Brain pericyte (primary cell): ENCODE measurements around the gene MEGF11.

ENCODE experiments used
- DNase-seq: peaks from one replicate; pipeline ENCODE4 v3.0.0-alpha.2; 2012; ENCODE audit warnings: low read depth, low spot score

MEGF11 gene

DNA sequence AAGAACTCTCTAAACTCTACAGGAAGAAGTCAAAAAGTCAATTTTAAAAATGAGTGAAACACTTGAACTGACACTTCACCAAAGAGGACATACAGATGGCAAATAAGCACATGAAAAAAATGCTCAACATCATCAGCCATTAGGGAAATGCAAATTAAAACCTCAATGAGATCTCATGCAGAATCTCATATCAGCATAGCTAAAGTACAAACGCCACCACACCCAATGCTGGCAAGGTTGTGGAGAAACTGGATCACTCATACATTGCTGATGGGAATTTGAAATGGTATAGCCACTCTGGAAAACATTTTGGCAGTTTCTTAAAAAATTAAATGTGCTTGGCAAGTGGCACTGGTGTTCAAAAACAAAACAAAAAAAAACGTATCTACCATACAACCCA is 34.2 kb downstream of the MEGF11 start:
- DNase-seq, result no peak

DNA sequence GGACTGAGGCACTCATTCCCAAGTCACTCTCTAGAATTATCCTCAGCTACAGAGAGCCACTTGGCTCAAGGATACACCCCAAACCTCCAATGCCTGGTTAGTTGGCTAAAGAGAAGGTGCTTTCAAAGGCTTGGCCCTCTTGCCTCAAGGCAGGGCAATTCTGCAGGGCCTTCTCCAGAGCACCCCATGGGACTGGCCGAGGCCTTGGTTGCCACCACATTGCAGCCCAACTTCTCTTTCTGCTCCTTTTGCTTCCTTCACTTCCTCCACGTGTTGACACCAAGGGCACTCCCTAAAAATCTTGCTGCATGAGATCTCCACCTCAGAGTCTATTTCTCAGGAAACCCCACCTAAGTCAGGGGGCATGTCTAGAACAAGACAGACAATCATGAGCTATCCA is 36.7 kb downstream of the MEGF11 start:
- DNase-seq, result no peak

DNA sequence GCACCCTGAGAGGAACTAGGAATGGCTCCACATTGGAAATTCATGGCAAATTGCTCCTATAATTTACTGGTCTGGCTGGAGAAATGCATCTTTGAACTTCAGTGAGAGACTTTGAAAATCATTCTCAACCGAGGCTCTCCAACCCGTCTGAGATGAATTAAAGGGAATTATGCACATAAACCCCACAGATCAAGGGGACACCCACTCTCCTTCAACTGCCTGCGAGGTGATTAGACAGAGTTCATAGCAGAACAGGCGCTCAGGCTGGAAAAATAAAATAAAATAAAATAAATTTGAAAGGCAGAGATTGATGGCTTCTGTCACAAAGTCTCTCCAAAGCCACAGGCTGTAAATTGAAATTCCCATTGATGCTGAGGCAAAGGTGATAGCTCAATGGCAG is 37.7 kb downstream of the MEGF11 start:
- DNase-seq, result no peak

DNA sequence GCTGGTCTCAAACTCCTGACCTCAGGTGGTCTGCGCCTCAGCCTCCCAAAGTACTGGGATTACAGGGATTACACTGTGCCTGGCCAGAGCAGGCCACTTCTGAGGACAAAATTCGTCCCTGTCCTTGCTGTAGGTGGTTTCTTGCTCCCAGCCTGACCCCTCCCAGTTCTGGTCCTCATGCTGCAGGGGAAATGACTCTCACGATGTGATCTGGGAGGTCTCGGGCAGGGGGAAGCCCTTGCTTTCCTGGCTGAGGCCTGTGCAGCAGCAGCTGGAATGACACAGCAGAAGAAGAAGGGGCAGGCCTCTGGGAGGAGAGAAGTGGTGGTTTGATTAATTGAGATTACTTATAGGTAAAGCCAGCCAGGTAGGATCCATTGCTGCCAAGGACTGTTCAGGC is 39.3 kb downstream of the MEGF11 start:
- no peak for DNase-seq

DNA sequence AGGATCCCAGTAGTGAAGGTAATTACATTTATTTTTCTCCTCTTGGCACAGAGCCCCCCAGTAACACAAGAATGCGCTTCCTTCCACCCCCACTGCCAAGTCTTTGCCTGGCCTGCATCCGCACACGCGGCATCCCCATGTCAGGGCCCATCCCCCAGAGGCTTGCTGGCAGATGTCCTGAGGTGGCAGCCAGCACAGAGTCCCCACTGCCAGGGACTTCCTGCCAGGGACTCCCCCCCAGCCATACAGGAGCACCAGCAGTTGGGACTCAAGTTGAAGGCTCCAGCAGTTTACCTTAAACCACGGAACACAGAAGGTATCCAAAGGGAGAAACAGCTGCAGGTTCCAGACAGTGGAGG is 41.0 kb downstream of the MEGF11 start:
- DNase-seq, result no peak

DNA sequence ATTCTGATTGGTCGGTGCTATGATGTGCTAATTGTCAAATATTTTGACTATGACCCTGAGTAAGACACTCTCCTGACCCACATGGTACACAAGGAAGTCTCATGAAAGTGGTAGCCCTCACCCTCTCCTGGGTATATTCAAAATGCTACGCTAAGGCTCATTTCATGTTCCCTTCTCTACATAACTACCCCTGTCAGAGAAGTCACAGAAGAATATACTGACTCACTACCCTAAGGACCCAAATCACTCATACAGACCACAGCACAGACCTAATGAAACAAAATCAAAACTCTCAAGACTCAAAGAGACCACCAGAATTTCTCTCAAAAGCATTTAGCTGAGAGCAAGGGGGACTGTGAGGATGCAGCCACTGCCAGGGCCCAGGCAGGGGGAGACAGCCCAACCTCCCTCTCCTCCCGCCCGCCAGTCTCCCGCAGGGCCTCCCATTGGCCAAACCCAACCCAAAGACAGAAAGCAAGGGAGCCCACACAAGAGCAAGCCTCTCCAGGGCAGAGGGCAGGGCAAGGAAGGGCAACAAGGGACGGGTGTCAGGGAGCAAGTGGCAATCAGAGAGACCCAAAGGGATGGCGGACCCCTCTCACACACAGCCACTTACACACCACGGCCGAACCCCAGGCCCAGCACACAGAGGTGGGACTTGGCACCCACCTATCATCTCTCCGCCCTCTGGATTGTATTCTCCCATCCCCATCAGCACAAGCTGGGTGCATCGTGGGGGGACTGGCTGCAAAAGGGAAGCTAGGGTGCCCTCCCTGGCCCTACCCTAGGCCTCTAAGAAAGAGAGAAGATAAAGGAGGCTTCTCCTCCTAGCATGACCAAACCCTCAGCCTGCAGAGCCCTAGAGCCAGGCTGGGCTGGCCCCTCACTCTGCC is 41.6 kb downstream of the MEGF11 start:
- no peak for DNase-seq

DNA sequence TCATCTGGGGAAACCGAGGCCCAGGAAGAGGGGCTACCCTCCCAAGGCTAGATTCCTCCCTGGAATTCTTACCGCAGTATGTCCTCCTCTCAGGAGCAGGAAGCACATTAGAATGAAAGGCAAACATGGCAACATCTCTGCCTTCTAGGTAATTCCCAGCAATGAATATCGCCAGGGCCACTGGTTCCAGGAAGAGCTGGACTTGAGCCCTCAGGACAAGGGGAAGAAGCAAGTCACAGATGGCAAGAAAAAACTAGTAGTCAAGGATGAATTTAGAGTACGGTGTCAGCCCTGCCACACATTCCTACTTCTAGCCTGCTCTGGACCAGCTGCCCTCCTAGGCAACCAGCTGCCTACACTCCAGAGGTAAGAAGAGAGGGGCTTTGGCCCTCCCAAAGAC is 42.9 kb downstream of the MEGF11 start:
- no peak for DNase-seq

DNA sequence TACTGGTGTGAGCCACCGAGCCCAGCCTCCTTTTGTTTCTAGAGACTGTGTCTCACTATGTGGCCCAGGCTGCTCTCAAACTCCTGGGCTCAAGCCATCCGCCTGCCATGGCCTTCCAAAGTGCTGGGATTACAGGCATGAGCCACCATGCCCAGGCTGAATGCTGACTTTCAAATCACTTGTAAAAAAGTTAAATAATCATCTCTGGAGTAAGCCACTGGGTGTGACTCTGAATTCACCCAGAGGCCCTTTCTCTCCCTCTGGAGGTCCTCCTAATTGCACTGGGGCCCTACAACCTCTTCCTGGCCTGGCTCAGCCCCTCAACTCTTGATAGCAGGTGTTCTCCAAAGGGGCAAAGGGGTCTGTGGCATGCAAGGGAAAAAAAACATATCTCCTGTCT is 54.8 kb downstream of the MEGF11 start:
- DNase-seq, result no peak

DNA sequence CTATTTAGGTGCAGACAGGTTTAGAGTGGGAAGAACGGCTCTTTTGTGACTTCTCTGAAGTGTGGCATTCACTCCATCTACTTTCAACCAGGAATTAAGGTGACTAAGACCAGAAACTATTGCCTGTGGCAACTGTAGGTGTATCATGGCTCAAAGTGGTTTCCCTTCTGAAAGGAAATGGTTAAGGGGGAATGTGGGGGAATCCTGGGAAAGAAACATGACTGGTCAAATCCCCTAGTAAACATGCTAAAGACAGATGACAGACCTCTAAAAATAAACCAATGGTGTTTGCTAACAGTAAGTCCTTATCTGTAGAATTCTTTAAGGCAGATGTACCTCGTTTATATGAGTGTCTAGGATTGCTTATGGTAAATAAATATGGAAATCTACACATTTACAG is 56.9 kb downstream of the MEGF11 start:
- no peak for DNase-seq

DNA sequence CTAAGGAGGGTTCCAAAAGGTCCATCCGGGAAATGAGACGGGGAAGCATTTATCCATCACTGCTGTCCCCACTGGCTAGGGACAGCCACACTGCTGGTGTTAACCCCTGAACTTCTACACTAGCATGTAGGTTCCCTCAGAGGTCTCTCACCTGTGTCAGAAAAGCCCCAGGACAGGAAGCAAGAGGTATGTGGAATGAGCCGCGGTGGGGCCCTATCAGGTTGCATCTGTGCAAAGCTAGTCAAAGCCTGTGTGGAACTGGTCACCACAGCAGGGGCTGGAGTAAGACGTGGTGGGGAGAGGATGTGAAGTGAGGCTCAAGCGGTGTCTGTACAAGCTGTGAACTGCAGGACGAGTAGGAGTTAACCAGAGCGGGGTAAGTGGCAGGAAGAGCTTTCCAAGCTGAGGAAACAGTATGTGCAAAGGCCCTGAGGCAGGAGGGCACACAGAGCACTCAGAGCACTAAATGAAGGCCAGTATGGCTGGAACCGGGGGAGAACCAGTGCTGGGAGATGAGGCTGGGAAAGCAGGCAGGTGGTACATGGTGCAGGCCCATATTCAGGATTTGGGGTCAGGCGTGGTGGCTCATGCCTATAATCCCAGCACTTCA is 57.8 kb downstream of the MEGF11 start:
- no peak for DNase-seq

DNA sequence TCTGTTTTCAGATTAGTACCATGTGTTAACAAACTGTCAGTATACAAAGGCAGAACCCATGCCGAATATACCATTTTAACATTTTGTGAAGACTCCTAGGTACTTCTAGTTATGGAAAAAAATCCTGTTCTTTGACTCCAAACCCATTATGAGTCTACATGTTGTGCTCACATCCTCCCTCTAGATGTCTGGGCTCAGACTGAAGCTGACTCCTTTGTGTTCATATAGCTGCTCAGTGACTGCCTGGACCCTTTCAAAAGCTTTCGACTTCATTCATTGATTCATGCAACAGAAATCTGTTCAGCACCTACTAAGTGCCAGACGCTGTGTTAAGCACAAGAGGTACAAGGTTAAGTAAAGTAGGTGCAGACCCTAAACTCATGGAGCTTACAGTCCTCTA is 60.5 kb downstream of the MEGF11 start:
- DNase-seq, result no peak

DNA sequence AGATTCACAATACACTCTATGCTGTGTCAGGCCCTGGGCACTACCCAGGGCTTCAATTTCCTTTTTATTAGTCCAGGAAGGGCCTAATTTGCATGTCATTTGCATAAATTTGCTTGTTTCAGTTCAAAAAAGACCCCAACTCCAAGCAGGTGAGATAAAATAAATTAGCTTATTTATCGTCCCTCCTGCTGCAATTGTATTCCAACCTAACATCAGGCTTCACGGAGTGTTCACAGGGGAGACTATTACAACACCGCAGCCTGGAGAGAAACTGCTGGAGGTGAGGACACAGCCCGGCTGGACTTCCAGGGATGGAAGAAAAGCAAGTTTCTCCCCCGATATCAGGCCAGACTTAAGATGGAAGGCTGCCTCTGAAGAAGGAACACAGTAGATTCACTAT is 62.8 kb downstream of the MEGF11 start:
- DNase-seq, result no peak

DNA sequence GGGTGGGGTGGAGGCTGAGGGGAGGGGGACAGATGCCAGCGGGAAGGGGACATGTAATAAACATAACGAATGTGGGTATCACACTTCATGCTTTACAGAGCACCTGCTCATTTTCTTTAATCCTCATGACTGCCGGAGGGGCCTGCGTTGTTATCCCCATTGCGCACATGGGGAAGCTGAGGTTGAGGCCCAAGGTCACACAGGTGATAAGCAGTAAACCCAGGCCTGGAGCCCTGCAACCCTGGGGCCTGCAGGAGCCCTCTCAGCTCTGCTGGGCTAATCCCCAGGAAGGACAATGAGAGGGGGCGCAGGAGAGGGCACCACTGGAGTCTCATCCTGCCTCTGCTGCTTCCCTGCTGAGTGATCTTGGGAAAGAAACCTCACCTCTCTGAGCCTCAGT is 64.3 kb downstream of the MEGF11 start:
- no peak for DNase-seq

DNA sequence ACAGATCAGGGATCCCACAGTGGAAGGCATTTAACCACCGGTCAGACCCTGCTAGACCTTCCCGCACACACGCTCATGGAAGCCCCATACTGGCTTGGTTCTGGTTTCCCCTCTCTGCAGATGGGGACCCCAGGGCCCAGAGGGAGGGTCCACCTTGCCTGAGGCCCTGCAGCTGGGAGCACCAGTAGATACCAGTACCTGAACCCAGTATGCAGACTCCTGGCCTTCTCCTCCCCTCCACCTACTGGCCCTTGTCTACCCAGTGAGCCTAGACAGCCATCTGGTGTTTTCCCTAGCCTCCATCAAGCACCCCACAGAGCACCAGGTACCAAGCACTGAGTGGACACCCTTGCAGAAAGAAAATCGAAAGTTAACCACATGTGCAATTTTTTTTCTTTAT is 65.1 kb downstream of the MEGF11 start:
- DNase-seq, result no peak

DNA sequence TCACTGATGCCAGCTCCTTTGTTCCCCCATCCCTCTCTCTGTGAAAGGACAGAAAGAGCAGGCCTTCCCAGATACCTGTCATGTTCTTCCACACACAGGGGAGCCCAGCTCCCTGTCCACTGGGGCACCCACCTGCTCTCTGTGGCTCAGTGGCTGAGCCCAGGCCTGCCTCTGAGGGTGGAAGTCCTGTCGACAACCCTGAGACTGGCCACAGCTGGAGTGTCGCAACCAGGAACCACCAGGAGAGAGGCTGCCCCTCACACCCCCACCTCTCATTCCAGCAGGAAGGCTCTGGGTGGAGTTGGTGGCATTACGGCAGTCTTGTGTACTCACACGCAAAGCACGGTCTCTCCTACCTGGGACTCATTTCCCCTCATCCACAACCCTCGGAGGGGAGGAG is 66.3 kb downstream of the MEGF11 start:
- DNase-seq, result no peak

DNA sequence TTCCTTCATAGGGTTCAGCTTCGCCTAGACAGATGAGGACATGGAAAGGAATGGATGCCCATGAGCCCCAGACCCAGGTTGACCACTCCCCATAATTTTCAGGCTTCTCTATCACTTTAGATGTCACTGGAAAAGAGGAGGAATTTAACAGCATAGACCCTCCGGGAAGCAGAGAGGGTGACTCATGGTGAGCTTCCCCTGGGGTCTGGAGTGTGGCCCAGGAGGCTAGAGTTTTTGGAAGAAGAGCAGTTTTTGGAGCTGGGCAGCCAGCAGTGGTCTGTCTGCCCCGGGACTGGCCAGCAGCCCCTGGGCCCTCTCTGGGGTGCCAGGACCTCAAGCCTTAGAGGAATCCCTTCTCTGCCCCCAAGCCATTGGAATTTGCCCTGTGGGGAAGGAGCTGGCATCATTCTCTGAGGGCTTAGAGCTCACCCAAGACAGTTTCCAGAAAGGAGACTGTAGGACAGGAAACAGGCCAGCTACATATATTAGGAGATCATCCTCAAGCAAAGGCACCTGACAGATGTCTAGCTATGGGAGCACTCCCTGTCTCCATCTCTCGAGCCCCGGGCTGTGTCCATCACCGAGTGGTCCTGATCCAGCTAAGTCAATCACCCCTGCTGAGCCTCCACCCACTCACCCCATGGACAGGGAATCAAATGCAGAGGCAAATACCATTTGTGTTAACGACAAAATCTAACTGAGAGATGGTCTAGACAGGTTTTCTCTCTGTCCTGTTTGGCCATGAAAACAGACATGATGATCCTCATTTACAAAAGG is 67.3 kb downstream of the MEGF11 start:
- no peak for DNase-seq

DNA sequence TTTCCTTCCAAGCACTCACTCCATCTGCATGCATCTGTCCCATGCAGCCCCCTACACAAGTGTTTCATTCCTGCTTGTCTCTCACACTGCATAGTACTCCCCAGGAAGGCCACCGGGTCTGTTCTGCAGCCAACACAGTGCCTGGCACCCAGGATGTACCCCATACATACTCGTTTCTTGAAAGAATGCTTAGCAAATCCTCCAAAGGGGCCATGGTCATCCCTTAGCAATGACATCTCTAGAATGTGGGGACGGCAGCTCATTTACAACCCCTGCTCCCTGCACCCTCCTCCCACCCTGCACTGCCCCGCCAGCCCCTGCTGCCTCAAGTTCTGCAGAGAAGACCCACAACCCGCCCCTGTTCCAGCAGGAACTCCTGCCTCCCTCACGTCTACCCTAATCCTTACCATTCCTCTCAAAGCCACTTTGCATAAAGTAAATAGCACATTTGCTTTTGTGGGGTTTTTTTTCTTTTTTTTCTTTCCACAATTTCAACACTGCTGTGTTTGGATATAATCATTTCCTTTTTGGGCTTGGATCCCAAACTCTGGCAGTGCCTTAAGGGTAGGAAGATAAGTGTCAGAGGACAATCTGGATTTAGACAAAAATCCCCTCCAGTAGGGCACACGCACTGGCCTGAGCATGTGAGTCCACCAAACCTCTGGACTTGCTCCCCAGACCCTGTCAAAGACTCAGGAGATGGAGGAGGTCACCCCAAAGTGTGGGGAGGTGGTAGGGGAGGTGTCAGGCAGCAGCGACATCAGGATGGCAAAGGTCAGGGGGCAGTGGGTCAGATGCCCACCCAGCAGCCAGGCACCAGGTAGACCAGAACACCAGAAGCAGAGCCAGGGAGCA is 68.4 kb downstream of the MEGF11 start:
- DNase-seq, result no peak

DNA sequence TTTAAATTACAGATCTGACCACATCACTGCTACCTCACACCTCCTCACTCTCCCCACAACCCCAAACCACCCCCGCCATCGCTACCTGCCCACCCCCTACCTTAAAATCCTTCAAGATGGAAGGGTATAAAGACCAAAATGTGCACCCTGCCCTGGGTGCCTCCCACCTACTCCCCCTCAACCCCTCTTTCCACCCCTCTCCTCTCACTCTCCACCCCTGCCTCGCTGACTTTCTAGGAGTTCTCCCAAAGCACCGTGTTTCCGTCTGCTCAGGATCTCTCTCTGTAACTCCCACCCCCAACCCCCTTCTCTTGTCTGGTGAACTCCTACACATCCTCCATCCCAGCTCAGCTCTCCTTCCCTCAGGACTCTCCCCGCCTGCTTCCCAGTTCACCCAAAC is 69.1 kb downstream of the MEGF11 start:
- DNase-seq, result no peak

DNA sequence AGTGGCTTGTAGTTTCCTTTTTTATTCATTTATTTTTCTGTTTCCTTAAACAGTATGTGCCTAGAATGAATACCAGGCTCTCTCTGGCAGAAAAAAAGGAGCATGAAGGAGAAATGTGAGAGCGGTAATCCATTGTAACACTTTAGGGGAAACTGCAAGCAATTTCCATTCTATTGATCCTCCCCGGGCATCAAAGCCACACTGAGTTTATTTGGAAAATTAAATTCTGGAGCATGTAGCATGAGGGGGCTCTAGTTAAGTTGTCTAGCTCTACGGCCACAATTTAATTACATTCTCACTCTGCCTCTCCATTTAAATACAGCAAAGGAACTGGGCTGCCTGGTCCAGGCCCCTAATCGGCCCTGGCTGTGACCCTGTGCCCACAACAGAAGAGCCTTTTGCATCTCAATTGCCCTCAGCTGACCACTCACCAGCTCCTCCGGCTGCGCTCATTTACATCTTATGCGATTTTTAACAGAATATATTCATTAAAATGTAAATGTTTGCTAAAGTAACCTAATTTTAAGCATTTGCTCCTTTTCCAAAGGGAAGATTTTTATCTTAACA is 72.9 kb downstream of the MEGF11 start:
- no peak for DNase-seq

DNA sequence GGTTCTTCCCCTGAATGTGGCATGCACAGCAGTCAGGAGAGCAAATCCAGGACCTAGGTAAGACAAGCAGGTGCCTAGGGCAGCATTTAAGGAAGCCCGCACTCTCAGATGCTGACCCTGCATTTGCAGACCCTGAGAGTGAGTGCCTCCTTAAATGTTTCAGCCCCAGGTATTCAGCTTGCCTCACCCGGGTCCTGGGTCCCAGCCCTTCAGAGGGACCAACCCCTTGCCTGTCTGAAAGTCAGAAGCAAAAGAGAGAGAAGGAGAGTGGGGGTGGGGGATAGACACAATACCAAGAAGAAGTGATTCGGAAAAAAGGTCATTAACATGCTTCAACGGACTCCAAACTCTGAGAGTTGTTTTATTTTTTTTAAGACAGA is 75.0 kb downstream of the MEGF11 start:
- no peak for DNase-seq

DNA sequence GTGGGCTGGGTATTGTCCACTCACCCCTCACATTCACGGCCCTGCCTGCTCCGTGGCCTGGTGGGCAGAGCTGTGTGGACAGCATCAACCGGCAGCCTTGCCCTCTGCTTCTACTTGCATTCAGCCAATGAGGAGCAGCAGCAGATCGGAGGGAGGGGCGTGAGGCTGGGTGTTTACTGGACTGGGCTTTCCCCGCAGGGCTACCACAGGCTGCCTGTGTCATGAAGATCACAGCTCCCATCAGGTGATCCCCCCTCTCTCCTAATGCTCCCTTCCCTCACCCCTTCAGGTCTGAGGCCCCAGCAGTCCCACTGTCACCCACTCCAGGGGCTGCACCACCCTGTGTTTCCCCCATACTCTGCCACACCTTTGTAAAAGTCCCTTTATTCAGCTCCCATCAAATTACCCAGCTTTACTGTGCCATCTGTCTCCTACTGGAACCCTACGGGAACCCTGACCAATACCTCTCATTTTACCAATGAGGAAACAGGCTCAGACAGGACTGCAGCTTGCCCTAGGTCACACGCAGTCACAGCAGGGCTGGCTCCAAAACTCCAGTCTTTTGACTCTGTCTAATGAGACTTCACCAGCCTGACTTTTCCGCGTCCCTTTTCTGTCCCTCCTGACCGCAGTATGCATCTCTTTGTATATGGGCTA is 81.1 kb downstream of the MEGF11 start:
- no peak for DNase-seq
